GM19468 (cell line): Measurements from ENCODE around the gene WDR19.
"Not testable (repeated sequence)": the region's sequence is repeated elsewhere in the genome, so short reads cannot be mapped to it uniquely, and the experiment has no call there.

Source experiments
- ATAC-seq: cut with Tn5 transposase; IDR thresholded peaks from one replicate; pipeline ENCODE4 v1.9.1; 2021; ENCODE audit warnings: mild to moderate bottlenecking, moderate library complexity, moderate number of reproducible peaks; ENCODE audit not compliant: unreplicated experiment; ENCODE audit errors: extremely low read depth

The WDR19 gene

DNA sequence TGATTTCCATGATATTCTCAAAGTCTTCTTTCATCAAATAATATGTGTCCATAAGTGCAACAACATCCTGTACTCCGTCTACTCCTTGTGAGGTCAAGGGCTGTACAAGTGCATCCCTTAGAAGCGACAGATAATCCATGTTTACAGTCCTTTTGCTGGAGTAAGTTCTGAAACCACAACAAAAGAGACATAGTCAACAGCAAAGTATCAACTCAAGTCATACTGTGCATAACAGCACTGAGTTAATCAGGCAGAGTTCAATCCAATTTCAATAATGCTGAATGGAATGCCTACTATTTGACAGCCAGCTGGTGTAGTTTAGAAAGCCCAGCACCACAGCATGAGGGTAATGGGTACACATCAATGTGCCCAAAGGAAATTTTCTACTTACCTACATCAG, 109.4 kb downstream of the WDR19 start:
- ATAC-seq: no peak

DNA sequence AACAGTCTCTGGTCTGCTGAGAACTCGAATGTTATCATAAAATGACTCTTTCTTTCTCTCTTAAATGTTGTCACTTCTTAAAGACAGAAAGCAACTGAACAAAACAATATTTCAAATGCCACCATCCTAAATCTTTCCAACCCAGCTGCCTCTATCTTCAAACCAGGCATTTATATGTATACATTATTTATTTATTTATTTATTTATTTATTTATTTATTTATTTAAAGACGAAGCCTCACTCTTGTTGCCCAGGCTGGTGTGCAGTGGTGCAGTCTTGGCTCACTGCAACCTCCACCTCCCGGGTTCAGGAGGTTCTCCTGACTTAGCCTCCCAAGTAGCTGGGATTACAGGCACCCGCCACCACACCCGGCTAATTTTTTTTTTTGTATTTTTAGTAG, 110.1 kb downstream of the WDR19 start:
- not testable (repeated sequence) for ATAC-seq

DNA sequence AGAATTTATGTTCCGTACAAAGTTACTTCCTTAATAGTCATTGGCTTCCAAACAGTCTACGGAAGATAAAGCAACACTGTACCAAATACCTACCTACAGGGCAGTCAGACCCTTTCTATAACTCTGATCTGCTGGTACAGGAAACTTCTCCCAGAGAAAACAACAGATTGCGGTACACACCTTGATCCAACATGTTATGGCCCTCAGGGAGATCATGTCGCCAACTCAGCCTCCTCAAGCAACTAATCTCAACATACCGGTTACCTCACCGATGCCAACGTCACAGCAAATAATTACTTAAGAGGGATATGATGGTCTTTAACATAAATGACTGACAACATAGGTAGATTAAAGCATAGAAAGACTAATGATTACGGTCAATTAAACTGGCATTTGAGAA, 113.5 kb downstream of the WDR19 start:
- no peak for ATAC-seq

DNA sequence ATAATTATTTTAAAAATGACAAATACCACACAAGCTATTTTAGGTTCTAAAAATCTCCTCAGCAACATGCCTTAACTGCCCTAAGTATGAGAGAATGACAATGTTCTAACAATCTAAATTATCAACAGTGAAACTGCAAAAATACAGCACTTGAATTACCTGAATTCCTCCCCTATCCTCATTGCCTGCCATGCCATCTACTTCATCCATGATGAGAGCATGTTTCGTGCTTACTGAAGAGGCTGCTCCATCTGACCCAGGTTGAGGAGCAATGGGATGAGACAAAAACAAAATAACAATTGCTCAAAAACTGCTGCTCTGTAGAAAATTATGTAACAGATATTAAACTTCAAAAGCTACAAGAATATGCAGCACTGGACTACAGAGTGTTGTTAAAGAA, 120.6 kb downstream of the WDR19 start:
- ATAC-seq: no peak

DNA sequence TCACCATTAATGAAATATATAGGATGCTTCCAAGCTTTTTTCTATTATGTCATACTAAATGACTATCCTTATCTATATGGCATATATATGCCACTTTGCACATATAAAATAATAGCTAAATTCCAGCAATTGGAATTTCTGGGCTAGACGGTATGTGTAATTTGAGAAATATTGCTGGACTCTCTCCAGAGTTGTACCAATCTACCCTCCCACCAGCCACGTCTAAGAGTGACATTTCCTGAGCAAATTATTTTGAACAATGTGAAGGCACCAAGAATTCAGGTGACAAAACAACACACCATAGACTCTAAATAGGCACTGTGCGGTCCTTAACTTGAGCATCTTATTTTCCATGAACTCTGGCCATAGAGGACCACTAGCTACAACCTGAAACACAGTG, 121.5 kb downstream of the WDR19 start:
- no peak for ATAC-seq

GRCh38 chr4:39304651-39305050, 122.3 kb downstream of the WDR19 start:
- no peak for ATAC-seq

- ATAC-seq: no peak
Measured at GRCh38 chr4:39305912-39306677, 123.8 kb downstream of the WDR19 start.

GRCh38 chr4:39308611-39309010, 126.3 kb downstream of the WDR19 start:
- no peak for ATAC-seq

- ATAC-seq: no peak
Measured at GRCh38 chr4:39312816-39313215, 130.5 kb downstream of the WDR19 start.

DNA sequence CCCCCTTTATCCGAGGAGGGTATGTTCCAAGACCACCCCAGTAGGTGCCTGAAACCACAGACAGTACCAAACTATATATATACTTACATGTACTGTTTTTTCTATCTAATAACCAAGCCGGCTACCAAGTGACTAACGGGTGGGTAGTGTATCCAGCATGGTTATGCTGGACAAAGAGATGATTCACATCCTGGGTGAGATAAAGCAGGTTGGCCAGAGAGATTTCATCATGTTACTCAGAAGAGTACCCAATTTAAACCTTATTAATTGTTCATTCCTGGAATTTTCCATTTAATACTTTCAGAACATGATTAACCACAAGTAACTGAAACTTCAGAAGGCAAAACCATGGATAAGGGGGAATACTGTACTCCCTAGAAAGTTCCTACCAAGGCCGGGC, 137.3 kb downstream of the WDR19 start:
- no peak for ATAC-seq

GRCh38 chr4:39320381-39321115, 138.2 kb downstream of the WDR19 start:
- ATAC-seq: no peak

DNA sequence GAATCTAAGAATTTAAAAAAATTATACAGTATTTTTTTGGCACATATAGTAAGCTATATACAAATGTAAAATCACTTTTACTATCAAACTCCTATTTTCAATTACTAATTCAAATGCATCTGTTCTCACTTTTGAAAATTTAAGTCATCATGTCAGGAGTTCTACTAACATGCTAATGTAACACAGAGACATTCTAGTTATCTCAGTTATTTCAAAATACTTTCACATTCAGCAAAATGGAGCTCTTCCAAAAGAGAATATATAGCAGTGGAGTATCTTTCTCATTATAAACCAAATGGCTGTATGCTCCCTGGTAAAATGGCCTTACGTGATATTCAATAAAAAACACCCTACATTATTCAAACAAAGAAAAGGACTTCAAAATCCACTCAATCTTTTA, 141.5 kb downstream of the WDR19 start:
- ATAC-seq: no peak

- ATAC-seq: no peak
Measured at GRCh38 chr4:39324446-39324845, 142.1 kb downstream of the WDR19 start.

GRCh38 chr4:39324897-39325613, 142.7 kb downstream of the WDR19 start:
- no peak for ATAC-seq

DNA sequence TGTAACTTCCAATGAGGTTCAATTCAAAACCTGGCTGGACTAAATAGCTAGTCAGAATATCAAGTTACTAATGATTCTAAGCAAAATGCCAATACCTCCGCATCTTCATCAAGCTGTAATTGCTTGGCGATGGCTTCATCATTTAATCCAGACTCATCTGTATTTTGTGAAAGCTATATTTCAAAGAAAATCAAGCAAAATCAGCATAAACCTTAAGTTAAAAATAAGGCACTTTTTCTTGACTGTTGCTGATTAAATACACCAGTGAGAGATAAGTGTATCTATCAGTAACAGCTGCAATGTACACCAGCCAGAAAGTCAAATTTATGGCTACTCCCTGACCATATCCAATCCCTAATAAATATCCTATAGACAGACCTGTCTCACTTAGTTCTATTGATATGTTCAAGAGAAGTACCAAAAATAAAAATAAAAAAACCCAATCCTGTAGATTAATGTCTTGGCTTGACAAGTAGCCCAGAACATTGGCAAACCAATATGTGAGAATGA, 144.2 kb downstream of the WDR19 start:
- ATAC-seq: no peak

DNA sequence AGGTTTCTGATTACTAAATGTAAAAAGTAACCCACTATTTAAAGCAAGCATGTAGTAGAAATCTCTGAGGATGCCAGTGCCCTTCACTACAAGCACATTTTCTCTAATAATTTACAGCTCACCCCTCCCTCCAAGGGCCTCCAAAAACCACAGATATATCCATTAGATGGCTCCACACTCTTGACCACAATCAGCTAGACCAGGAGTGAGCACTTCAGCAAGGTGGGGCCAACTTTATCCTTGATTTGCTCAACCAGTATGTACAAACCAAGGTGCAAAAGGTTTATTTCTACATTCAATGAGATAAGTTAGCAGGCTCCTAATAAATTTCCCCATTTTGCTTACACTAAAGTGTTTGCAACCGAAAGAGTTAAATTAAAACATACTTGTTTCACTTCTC, 148.0 kb downstream of the WDR19 start:
- no peak for ATAC-seq

- no peak for ATAC-seq
Measured at GRCh38 chr4:39331191-39331590, 148.9 kb downstream of the WDR19 start.
